ENCODE data around the gene C1QL1. TPM values are rescaled to one million over a fixed set of nuclear protein-coding genes. Genes with fewer than 3 reads are reported as not detected.

C1QL1 gene
- total RNA-seq, 1 donor from 2014 or later, result 6.0 TPM

DNA sequence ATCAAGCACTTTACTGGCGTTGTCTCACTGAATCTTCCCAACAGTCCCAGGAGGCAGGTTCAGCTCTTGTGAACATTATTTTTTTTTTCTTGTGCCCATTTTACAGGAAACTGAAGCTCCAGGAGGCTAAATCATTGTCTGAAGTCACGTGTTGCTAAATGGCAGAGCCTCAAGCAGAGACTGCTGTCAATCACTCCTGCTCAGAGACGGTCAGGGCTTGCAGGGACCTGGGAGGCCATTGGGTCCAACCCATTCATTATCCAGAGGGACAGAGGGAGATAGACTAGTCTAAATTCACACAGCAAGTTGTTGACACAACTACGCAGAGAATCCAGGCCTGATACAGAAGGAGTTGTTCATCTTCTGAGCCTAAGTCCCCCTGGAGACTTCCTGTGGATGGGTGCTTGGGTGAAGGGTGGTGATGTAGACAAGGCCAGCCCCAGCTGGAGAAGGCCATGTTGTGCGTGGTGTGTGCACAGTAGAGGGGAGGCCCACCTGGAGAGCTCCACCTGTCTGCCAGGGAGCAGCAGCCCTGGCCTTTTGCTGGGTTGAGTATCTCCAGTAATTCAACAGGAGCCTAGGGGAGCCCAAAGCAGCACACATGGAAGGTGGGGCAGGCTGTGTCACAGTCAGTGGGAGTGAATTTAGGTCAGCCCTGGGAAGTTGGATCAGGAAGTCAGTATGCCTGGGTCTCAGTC, 24.3 kb upstream of the C1QL1 start:
- DNase-seq (ENCODE audit: low spot score) (no peak), ATAC-seq (no peak)
- intact Hi-C loops (cut with DNase I), result no loop called here

DNA sequence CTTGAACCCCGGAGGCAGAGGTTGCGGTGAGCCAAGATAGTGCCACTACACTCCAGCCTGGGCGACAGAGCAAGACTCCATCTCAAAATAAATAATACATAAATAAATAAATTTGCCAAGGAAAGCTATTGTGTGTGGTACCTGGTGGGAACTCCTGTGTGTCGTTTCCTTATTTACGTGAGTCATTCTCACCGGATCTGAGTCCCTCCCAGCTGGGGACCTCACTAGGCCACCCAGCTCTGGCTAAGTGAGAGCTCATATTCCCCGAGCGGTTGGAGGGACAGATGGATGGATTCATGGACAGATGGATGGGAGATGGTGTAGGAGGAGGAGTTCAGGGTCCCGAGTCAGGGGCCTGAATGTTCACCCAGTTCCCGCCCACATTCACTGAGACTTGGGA, 22.9 kb upstream of the C1QL1 start:
- ATAC-seq (no peak), DNase-seq (ENCODE audit: low spot score) (no peak)
- intact Hi-C loops (cut with DNase I), result no loop called here

DNA sequence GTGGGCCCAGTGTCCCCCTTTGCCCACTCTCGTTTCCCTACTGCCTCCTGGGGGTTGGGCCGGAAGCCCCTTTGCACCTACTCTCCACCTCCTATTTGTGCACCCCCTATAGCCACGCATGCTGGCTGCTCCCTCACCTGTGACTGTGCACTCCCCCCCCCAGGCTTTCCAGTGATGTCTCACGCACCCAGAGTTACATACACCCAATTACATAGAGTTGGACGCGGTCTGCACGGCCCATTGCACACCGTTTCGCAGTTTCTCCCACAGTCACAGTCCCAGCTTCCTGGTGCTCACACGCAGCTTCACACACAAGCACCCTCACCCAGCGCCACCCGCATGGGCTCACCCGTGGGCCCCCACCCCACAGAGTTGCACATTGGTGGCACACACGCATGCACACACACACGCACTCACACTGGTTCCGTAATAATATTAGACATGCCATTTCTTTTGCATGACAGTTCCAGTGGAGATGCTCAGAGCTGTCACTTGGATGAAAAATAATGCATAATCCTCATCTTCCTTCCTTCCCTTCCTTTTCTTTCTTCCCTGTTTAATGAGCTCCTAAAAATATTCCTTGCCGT, 21.5 kb upstream of the C1QL1 start:
- ATAC-seq (no peak), DNase-seq (ENCODE audit: low spot score) (no peak)
- intact Hi-C loops (cut with DNase I), result no loop called here

DNA sequence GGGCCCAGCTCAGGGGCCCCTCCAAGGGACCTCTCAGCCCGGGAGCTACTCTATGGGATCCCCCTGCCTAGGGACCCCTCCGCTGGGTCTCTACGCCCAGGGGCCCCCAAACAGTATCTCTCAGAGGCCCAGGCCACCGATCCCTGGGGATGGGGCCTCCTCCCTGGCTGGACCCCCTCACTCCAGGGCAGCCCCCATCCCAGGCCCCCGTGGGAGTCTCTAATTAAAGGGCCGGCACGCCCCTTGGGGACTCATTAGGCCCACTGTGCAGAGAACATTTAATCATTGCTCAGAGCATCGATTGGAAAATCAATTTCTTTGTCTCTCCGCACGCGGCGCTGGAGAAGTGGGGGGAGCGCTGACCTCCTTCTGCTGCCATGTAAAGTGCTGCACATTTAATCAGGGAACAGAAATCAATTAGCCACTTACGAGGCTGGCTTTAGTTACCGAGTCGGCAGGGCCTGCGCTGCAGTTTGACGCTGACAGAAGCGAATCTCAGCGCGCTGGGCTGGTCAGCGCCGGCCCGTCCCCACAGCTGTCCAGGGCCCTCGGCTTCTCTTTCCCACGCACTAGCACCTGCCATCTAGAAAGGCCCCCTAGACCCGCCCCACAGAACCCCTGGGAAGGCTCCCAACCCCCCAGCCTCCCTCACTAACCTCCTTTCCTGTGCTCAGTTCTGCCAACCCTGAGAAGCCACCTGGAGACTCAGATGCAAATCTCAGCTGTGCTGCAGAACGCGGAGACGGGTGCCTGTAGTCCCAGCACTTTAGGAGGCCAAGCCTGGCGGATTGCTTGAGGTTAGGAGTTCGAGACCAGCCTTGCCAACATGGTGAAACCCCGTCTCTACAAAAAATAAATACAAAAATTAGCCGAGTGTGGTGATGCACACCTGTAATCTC, 20.2 kb upstream of the C1QL1 start:
- intact Hi-C loops (cut with DNase I), result no loop called here
- no peak for ATAC-seq
- no peak for DNase-seq (ENCODE audit: low spot score)

DNA sequence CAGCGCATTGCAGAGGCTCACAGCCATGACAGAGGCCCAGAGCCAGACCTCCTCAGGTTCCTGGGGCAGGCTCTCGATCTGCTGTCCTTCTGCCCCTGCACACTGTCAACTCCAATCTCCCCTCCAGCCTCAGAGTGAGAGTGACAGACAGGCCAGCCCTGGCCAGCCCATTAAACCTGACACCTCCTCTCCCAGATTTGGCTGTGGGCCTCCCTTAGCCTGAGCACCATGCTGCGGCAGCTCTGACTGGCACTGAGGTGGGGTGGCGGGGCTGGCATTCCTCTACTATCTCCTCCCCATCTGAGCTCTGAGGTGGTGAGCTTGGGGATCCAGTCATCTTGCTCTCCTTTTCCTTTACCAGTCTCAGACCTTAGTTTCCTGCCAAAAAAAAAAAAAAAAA, 15.5 kb upstream of the C1QL1 start:
- ATAC-seq (no peak), DNase-seq (ENCODE audit: low spot score) (no peak)
- intact Hi-C loops (cut with DNase I), result no loop called here

DNA sequence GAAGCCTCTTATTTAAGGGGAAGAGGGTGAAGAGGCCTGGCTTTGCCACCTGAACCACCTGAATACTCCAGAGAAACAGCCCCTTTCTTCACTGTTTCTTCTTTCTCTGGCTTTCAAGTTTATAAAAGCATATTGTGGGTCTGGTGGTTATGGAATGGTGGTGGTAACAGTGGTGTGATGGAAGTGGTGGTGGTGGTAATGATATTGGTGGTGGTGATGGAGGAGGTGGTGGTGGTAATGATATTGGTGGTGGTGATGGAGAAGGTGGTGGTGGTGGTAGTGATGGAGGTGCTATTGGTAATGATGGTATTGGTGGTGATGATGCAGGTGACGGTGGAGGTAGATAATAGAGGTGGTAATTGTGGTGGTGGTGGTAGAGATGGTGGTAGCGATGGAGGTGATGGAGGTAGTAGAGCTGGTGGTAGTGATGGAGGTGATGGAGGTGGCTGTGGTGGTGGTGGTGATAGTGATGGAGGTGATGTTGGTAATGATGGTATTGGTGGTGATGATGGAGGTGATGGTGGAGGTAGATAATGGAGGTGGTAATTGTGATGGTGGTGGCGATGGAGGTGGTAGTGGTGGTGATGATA, 14.1 kb upstream of the C1QL1 start:
- no peak for ATAC-seq
- no peak for DNase-seq (ENCODE audit: low spot score)
- intact Hi-C loops (cut with DNase I), result no loop called here

DNA sequence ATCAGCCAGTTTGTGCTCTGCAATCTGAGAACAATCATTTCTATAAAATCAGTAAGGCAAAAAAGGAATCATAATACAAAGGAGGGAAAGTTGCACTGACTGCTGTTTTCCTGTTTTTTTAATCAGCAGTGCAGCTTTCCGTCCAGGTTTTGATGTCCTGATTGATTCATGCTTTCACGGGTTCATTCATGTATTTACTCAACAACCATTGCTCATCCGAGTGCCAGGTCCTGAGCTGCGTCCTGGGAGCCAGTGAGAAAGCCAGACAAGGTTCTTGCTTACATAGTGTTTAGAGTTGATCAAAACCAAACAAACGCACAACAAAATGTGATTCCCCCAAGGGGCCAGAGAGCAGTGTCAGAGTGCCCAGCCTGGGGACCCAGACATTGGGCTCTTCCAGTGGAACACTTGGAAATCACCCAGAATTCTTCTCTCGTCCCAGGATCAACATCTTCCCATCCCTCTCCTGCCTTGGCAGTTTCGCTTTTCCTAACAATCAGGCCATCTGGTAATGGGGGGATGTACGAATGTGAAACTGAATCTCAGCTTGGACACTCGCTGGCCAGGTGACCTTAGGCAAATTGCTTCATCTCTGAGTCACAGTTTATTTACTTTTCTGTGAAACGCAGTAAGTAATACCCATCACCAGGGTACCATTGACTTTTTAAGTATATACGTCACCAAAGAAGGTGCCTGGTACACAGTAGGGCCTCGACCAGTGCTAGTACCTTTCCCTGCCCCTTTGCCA, 13.3 kb upstream of the C1QL1 start:
- ATAC-seq (no peak), DNase-seq (ENCODE audit: low spot score) (no peak)
- intact Hi-C loops (cut with DNase I), result no loop called here

DNA sequence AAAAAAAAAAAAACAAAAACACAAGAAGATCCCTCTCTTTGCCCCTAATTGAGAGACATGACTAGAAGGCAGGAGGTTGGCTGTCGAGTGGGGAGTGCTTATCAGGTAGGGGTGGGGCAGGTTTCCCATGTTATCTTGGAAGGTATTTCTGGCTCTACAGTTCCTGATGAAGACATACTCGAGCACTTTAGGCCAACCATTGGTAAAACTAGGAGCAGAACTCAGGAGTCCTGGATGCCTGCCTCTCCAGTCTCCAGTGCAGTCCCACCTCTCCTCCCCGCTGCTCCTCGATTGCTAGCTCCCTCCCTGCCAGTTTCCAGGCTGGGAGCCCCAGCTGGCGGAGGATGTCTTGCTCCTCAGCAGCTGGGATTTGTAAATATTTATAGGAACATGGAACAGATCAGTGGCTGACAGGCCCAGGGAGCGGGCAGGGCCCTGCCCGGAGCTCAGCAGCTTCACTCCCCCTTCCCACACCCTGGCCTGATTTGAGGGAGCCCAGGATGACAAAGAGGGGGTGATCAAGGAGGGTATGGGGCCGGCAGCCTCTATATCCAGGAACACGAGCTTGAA, 11.4 kb upstream of the C1QL1 start:
- intact Hi-C loops (cut with DNase I), result no loop called here

DNA sequence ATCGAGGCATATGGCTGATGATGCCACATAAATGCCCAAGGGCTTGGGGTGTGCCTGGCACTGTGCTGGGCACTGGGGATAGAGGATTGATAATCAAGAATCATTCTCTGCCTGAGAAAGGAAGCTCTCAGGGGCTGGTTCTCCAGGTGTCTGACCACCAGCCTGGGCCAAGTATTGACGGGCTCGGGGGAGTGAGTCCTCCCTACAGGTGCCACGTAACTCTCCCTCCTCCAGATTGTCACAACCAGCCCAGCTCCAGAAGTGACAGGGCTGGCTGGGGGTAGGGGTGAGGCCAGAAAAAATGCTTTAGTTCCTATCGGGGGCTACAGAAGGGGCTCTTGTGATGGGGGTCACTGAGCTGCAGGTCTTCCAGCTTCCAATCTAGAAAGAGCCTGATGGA, 10.7 kb upstream of the C1QL1 start:
- intact Hi-C loops (cut with DNase I), result no loop called here
- ATAC-seq (no peak), DNase-seq (ENCODE audit: low spot score) (no peak)

More for the DNA sequence above, 11.4 kb upstream of the C1QL1 start:
- ATAC-seq (no peak), DNase-seq (ENCODE audit: low spot score) (no peak)

DNA sequence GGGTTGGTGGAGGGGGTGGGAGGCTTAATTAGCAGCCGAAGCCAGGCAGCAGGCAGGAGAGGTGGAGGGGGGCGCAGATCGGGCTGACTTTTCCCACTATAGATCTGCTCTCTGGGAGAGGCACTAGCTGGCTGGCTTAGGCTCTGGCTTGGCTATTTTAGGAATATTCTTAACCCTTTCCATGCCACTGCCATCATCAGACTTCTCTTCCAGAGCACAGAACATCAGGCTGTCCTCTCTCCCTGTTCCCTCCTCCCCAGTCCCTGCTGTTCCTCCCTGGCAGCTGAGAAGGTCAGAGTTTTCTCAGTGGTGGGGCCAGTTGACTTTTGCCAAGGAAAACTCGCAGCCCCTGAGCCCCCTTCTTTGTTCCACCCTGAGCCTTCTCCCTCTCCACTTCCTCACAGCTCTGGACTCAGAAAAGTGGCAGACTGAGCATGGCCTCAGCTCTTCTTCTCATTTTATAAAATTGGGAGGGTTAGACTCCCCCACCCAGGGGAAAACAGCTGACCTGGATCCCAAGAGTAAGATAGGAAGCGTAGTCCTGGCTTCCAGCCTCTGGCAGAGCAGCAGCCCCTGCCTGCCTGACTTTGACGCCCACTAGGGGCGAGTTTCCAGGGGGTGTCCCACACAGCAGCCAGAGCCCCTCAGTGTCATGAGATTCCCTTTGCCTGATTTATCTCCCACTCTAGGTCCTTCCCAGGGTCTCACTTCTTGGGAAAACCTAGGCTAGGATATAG, 9.9 kb upstream of the C1QL1 start:
- DNase-seq (ENCODE audit: low spot score) (no peak), ATAC-seq (no peak)
- intact Hi-C loops (cut with DNase I), result no loop called here

DNA sequence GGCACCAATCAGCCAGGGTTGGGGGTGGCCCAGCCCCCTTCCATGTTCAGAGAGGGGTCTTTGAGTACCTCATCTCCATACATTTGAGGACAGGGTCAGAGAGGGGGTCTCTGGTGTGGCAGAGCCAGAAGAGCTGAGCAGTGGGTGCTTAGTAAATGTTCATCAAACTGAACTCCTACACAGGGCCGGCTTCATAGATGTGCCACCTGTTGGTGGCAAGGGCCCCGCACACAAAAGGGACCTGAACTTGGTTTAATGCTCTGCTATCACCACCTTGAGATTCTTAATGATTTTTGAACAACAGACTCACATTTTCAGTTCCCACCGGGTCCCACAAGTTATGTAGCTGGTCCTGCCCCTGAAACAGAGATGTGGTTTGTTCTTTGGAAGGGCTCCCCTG, 9.0 kb upstream of the C1QL1 start:
- DNase-seq (ENCODE audit: low spot score), result no peak
- intact Hi-C loops (cut with DNase I), result no loop called here
- no peak for ATAC-seq

DNA sequence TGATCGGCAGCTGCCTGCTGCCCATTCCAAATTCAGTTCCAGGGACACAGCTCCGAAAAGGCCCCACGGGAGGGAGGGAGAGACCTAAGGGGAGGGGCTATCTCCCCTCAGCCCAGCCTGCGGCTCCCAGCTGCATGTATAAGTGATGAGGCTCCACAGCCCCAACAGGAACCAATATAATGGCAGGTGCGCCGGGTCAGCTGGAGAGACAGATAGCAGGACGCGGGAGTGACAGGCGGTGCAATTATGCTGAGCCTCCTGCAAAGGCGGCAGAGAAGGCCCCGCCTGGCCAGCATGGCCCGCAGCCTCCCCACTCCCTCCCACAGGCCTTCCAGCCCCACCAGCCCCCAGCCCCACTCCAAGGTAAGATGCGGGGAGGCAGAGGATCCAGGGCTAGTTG, 8.1 kb upstream of the C1QL1 start:
- DNase-seq (ENCODE audit: low spot score) (no peak), ATAC-seq (no peak)
- intact Hi-C loops (cut with DNase I), result no loop called here

DNA sequence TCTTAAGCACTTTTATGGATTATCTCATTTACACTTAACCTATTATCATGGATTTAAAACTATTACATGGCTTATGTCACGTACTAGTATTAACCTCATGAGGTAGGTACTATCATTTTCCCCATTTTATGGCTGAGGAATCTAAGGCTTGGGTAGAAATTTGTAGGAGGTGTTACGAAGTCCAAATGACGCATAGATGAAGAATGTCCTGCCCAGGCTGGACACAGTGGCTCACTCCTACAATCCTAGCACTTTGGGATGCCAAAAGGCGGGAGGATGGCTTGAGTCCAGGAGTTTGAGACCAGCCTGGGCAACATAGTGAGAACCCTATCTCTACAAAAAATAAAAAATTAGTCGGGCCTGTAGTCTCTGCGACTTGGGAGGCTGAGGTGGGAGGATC, 4.8 kb upstream of the C1QL1 start:
- intact Hi-C loops (cut with DNase I), result no loop called here
- no peak for DNase-seq (ENCODE audit: low spot score)
- ATAC-seq, result no peak

DNA sequence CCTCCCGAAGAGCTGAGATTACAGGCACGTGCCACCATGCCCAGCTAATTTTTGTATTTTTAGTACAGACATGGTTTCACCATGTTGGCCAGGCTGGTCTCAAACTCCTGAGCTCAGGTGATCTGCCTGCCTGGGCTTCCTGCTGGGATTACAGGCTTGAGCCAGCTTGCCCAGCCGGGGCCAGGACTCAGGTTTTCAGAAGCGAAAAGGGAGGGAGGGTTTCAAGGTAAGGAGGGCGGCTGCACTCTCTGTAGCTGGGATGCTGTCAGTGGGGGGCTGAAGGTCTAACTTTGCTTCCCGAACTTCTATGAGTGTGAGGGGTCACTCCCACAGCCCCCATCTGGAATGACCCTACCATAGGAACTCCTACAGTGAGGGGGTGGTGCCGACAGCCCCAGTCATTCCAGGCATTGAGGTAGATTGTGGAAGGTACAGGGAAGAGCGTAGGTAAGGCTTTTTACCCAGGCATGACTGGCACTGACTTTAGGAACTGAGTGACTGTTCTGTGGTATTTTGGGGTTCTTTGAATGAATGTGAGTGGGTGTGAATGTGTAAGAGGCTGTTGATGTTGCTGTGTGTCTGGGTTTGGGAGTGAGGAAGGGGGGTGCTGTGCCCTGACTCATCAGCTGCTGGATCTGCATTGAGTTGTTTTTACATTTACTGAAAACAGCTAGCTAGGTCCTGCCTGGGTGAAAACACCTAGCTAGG, 3.8 kb upstream of the C1QL1 start:
- no peak for DNase-seq (ENCODE audit: low spot score)
- ATAC-seq, result no peak
- intact Hi-C loops (cut with DNase I), result no loop called here

DNA sequence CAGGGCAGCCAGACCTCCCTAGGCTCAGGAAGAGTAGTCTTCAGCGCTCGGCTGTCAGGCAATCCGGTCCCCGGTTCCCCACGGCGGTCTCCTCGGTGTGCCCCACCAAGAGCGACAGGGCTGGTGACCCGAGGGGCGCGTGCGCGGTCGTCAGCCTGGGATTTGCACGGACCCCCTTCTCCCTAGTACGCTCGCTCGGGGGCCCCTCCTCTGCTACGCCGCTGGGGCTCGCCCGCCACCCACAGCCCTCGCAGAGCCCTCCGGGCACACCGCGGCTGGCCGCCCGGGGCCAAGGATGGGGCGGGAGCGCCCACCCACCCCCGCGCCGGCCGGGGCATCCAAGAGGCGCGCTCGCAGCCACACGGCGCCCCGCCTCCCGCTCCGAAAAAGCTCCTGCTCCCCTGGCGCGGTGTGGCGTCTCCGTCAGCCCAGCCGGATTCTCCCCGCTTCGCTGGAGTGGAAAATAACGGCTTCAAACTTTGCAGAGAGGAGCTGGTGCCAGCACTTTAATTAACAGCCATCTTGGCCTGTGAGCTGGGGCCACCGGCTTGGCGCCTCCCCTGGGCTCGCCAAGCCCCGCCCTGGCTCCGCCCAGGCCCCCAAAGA, 2.1 kb upstream of the C1QL1 start:
- no peak for DNase-seq (ENCODE audit: low spot score)
- no peak for ATAC-seq
- intact Hi-C loops (cut with DNase I), result no loop called here

DNA sequence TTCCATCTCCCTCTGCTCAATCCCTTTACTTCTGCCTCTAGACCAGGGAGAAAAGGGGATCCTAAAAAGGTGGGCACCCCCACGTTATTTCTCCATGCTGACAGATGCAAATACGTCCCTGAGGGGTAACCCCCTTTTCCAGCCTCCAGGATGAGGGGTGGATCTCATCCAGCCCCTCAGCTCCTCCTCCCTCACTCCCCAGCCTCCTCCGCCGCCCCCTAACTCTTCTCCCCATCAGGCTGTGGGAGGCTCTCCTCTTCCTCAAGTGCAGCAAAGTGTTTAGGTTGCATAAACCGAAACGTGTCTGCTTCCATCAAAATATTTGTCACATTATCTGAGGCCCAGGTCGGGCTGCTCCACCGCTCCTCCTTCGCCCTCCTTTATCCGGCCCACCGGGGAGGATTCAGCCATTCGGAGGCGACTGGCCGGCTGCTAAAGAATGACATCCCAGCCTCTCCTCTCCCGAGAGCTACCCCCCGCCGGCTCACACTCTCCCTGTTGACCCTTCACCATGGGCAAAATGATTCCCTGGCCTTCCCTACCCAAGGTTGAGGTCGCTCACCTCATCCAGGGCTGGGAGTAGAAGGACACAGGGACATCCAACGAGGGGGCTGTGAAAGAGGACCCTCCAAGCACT, 1.2 kb upstream of the C1QL1 start:
- DNase-seq (ENCODE audit: low spot score) (no peak), ATAC-seq (no peak)
- intact Hi-C loops (cut with DNase I), result no loop called here

DNA sequence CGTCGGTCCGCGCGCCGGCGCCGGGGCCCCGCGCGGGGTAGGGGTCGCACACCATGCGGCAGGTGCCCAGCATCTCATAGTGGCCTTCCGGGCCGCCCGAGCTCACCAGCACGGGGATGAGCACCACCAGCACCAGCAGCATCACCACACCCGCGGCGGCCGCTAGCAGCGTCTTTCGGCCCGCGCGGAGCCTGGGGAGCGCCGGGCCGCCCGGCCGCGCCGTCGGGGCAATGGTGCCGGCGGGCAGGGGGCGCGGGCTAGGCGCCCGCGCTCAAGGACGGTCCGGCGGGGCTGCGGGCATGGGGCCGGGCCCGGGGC, 237 bp downstream of the C1QL1 start:
- intact Hi-C loops (cut with DNase I), result no loop called here
- ATAC-seq (no peak), DNase-seq (ENCODE audit: low spot score) (no peak)
